H4 (cell line): Measurements from ENCODE around the gene CGRRF1. TPM values are rescaled to one million over a fixed set of nuclear protein-coding genes. Genes with fewer than 3 reads are reported as not detected.
A peak's percentile ranks its signal among the peaks of the same experiment; 100 is the strongest.

ENCODE experiments used
- DNase-seq: peaks from one replicate; pipeline ENCODE4 v3.0.0-alpha.2; 2015; ENCODE audit warnings: low spot score
- total RNA-seq: library from RNA; depleted of rRNA; stranded (reverse); fragments of >200 nt; shearing (Covaris generic); gene quantifications from 2 replicates; pipeline ENCODE4 v1.2.3, GENCODE V29; 2014; rRNA removed

Gene CGRRF1
- total RNA-seq = 12.4 and 17.3 TPM in 2 replicates

- peak; percentile 97 for DNase-seq
Observed at GRCh38 chr14:54509546-54510501, at the start of gene CGRRF1. Gene CGRRF1 (plus strand): TSS chr14:54509906. CDS start chr14:54509960, 54 bp downstream.

DNA sequence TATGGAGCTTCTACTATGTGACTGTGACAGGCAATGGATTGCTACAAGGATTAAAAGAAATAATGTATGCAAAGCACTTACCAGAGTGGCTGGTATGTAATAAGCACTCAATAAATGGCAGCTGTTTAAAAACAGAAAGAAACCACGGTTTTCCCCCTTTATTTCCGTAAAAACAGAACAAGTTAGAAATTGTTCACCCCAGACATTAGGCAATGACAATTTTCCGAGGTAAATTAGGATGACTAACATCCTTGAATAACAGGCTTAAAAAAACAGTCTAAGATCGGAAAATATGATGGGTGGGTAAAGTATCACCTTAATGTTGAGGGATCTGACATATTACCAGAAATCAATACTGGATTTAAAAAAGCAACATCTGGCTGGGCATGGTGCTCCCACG is 47.7 kb upstream of the CGRRF1 start:
- DNase-seq = no peak

DNA sequence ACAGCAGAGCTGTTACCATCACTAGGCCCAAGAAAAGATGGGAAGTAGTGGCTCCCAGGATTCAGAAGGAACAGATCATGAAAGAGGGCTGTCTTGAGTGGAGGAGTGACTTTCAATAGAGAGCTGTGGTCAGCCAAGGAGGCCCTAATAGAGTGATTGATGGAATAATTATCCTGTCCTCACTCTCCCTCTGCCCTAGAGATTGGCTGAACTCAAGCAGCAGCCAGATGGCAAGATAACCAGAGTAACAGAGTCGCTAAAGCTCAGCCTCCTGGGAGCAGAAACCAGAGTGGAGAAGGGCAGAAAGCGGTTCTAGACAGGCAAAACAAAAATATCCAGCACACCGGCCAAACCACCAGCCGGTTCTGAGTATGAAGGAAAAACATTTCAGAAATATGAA is 44.1 kb upstream of the CGRRF1 start:
- no peak for DNase-seq

DNA sequence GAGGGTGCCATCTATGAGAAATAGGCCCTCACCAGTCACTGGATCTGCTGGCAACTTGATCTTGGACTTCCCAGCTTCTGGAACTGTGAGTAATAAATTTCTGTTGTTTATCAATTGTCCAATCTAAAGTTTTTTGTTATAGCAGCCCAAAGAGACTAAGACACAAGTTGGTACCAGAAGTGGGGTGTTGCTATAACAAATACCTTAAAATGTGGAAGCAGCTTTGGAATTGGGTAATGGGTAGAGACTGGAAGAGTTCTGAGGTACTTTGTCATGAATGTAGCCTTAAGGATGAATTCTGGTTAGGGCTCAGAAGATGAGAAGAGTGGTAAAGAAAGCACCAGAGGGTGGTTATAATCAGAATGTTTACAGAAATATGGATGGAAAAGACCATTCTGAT is 42.4 kb upstream of the CGRRF1 start:
- no peak for DNase-seq

DNA sequence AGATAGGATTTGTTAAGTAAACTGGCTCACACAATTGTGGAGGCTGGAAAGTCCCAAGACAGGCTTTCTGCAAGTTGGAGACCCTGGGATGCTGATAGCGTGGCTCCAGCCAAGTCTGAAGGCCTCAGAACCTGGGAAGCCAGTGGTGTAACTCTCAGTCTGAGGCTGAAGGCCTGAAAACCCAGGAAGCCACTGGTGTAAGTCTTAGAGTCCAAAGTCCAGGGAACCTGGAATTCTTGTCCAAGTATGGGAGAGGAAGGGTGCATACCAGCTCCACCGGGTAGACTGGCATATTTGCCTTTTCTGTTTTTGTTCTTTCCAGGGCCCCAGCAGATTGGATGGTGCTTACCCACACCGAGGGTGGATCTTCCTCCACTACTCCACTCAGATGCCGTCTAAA is 39.0 kb upstream of the CGRRF1 start:
- DNase-seq = no peak

DNA sequence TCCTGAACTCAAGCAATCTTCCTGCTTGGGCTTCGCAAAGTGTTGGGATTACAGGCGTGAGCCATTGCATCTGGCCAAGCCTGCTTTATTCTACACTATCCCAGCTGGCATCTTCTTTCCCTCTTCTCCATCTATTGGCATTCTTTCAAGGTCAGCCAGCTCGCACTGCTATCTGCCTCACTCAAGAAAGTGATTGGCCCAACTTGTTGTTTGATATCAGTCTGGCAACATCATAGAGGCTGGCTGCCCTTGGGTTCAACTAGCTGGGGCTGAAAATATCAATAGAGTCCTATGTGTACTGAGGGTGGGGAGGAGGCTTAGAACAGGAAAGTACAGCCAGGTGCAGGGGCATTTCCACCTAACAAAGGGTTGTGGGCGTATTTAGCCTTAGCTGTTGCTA is 38.1 kb upstream of the CGRRF1 start:
- DNase-seq = no peak

DNA sequence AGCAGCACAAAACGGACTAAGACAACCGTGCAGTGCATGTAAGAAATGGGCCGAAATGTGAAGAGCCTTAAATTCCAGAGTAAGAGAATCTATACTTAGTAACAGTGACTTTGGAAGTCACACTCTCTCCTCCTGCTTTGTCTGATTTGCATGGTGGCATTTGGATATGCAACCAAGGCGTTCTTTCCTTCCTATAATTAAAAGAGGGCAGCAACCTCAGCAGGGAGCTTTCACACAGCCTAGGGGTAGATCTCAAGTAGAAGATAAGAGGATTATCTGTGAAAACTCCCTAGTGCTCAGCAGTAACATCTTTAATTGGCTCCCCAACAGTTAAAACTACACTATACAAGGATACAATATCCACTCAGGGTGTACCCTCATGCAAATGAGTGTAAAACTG is 37.4 kb upstream of the CGRRF1 start:
- DNase-seq = no peak

GRCh38 chr14:54474232-54474793 is 35.4 kb upstream of the CGRRF1 start:
- no peak for DNase-seq

- no peak for DNase-seq
Observed at GRCh38 chr14:54475187-54475899, 34.4 kb upstream of the CGRRF1 start.

DNA sequence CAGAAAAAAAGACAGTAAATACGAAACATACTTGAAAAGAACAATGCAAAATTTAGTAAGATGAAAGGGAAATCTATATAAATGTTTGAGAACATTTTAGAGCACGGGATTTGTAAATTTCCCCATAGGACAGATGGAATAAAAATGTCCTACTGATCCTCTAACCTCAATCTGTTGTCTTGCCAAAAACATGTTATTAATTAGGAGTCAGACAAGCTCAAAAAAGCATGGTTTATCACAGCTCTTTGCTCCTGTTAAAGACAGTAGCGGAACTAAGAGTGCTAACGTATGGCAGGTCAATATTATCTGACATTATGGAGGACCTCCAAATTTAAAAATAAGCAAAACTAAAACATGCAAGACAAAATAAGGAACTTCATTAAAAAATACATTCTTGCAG is 33.8 kb upstream of the CGRRF1 start:
- no peak for DNase-seq

DNA sequence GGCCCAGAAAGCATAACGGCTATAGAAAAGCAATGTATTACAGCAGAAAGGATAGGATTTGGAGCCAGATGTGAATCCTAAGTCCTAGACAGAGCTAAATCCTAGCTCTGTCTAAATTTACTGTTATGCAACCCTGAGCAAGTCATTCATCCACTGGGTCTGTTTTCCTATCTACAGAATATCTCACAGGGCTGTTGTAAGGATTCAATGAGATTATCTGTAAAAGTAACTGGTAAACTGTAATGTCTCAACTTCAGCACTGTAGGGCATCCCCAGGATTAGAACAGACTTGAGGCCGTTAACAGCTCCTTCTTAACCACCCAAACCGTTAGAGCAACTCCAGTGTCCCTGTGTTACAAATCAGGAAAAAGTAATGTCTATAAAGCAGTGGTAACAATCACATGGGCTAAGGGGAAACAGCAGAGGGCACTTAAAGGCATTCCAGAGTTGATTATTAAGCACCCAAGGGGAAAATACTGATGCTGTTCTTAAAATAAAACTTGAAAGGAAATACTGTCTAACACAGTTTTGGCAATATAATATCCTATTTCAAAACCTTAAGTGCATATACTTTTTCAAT is 31.0 kb upstream of the CGRRF1 start:
- DNase-seq = no peak

GRCh38 chr14:54480830-54481562 is 28.7 kb upstream of the CGRRF1 start:
- no peak for DNase-seq

DNA sequence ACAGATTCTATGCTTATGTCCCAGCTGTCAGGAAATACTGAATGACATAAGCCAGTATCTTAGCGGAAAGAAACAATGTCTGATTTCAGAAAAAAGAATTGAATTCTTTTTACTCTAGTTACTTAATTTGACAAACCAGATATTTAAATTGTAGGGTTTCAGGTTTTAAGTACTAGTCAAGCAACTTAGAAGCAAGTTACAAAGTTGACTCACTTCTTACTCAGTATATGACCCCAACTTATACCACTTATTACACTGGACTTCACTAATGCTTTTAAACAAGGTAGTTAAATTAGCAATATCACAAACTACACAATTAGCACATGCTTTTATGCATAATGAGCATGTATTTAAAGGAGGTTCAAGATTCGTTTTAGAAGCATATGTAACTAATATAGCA is 28.0 kb upstream of the CGRRF1 start:
- no peak for DNase-seq

GRCh38 chr14:54483073-54483745 is 26.5 kb upstream of the CGRRF1 start:
- DNase-seq = no peak

GRCh38 chr14:54483846-54484245 is 25.9 kb upstream of the CGRRF1 start:
- no peak for DNase-seq

GRCh38 chr14:54486685-54487084 is 23.0 kb upstream of the CGRRF1 start:
- DNase-seq = no peak

- DNase-seq = peak; percentile 21
Observed at GRCh38 chr14:54487771-54488170, 21.9 kb upstream of the CGRRF1 start.

GRCh38 chr14:54488318-54488645 is 21.4 kb upstream of the CGRRF1 start:
- no peak for DNase-seq

- DNase-seq = peak; percentile 85
Observed at GRCh38 chr14:54488646-54489317, 20.9 kb upstream of the CGRRF1 start, which contains the start of gene GMFB. Gene GMFB (minus strand): TSS chr14:54488980. CDS start chr14:54488927, 53 bp downstream.

- no peak for DNase-seq
Observed at GRCh38 chr14:54489318-54489683, 20.4 kb upstream of the CGRRF1 start.
